Suppressor macrophage (primary cell): ENCODE measurements around the gene ETHE1.

Experiments used
- DNase-seq, 4 experiments: peaks; one replicate each; pipeline ENCODE4 v3.0.0-alpha.2; 2020 to 2022

Gene ETHE1

DNA sequence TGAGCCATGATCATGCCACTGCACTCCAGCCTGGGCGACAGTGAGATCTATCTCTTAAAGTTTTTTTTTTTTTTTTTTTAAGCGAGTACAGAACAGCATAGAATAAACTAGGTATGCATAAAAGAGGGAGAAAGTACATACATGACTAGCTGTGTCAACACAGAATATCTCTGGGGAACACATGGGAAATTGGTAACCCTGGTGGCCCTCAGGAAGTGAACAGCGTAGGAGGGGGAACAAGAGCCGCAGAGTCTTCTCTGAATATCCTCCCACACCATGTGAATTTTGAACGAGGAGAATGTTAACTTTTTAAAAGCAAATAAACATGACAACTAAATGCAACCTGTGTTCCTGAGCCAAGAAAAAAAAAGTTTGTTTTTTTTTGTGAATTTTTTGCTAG, 37.7 kb downstream of the ETHE1 start:
- DNase-seq: peak; percentile 51 to 83 (median 75)

DNA sequence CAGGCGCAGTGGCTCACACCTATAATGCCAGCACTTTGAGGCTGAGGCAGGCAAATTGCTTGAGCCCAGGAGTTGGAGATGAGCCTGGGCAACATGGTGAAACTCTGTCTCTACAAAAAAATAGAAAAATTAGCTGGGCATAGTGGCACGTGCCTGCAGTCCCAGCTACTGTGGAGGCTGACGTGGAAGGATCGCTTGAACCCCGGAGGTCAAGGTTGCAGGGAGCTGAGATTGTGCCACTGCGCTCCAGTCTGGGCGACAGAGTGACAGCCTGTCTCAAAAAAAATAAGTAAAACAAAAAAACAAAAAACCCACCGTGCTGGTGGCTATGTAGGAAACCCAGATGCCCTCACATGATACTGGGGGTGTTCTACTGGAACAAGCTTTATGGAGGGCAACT, 38.8 kb downstream of the ETHE1 start:
- DNase-seq: no peak

DNA sequence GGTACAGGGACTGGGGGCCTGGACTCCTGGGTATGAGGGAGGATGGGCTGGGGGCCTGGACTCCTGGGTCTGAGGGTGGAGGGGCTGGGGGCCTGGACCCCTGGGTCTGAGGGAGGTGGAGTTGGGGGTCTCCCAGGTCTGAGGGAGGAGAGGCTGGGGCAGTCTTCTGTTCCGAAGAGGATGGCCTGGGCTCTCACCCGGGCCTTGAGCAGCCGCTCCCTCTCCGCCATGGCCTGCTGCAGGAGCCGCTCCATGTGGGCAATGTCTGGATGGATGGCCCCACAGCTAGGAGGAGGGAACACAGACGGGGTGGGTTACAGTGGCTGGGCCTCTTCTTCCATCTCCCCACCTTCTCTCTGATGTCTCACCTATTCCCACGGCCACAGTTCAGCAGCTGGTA, 40.6 kb downstream of the ETHE1 start:
- no peak for DNase-seq

DNA sequence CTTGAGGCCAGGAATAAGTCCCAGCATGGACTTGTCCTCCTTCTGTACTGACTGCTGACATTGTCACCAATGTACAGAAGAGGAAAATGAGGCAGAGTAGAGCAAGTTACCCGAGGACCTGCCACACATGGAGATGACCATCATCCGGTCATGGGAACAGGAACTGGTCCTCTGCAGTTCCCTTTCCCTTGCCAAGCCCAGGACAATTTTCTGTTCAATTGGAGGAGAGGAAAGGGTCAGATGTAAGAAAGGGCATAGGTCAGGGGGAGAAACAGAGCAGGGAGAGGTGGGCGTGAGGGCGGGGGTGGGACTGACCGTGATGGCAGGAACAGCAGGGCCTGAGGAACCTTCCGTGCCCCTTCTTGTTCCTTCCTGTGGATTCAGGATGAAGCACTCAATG, 41.0 kb downstream of the ETHE1 start:
- peak; percentile 30 to 69 (median 62) for DNase-seq

- DNase-seq: no peak
Measured at GRCh38 chr19:43483281-43483680, 43.7 kb downstream of the ETHE1 start.

- no peak for DNase-seq
Measured at GRCh38 chr19:43482193-43482592, 44.8 kb downstream of the ETHE1 start.

GRCh38 chr19:43481701-43482100, 45.3 kb downstream of the ETHE1 start:
- no peak for DNase-seq

- DNase-seq: no peak
Measured at GRCh38 chr19:43480574-43480973, 46.4 kb downstream of the ETHE1 start.

- no peak for DNase-seq
Measured at GRCh38 chr19:43479961-43480561, 46.9 kb downstream of the ETHE1 start.

- DNase-seq: no peak
Measured at GRCh38 chr19:43479226-43479625, 47.8 kb downstream of the ETHE1 start.

DNA sequence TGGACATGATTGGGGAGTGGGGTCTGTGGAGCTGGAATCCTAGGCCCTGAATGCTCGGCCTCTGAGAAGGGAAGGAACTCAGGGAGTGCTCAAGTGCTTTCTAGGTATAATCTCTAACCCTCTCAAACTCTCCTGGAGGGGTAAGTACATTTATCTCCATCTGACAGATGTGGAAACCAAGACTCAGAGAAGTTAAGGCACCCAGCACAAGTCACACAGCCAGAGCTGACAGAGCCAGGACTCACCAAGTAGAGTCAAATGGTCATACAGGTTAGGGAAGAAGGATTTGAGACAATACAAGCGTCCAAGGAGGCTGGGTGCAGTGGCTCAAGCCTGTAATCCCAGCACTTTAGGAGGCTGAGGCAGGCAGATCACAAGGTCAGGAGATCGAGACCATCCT, 48.7 kb downstream of the ETHE1 start:
- no peak for DNase-seq

DNA sequence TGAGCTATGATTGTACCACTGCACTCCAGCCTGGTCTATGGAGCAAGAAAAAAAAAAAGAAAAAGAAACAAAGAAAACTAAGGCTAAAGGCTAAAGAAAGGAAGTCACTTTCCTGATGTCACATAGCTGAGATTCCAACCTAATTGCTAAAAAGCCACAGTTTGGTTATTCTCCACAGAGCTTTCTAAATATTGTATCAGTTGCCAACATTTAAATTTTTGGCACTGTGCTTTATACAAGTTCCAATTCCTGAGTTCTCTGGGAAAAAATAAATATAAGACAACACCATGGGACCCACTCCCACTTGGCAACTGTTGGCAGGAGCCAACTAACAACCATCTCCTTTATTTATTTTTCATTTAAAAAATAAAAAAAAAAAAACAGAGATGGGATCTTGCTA, 50.4 kb downstream of the ETHE1 start:
- DNase-seq: no peak

DNA sequence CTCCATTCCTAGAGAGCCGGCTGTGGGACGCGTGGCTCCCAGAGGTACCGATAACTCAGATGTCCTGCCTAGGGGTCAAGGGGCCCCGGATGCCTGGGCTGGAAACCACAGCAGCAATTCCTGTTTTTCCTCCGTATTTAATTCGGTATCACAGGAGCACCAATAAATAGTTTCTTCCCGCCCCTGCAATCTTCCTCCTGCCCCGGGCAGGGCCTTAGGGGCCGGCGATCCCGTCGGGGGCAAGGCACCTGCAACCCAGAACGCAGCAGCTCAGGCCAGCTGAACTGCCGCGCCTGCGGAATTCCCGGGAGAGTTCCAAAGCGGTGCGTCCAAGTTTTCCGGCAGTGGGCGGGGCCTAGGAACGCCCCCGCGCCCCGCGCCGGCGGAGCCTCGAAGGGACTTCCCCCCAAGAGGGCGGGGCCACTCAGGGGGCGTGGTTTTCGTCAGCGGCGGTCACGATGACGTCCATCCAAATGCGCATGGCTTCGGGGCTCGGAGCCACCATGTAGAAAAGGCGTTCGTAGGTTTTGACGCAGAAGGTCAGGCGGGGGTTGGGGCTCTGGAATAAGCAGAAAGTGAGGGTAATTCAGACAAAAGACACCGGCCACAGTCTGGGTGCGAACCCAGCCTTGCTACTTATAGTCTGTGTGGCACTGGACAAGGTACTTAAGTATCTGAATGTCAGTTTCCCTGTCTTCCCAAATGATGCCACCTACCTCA, 51.9 kb downstream of the ETHE1 start:
- peak; percentile 96 to 98 (median 97) for DNase-seq

DNA sequence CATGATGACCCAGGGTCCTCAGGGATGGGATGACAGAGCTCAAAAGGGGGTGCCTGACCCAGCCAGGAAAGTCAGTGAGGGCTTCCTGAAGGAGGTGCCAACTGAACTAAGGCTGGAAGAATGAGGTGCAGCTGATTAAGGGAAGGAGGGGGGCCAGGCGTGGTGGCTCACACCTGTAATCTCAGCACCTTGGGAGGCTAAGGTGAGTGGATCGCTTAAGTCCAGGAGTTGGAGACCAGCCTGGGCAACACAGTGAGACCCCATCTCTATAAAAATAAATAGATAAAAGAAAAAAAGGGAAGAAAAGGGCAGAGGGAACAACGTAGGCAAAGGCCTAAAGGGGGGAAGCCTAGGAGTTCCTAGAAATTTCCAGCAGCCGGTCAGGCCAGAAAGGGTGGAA, 52.5 kb downstream of the ETHE1 start:
- no peak for DNase-seq

DNA sequence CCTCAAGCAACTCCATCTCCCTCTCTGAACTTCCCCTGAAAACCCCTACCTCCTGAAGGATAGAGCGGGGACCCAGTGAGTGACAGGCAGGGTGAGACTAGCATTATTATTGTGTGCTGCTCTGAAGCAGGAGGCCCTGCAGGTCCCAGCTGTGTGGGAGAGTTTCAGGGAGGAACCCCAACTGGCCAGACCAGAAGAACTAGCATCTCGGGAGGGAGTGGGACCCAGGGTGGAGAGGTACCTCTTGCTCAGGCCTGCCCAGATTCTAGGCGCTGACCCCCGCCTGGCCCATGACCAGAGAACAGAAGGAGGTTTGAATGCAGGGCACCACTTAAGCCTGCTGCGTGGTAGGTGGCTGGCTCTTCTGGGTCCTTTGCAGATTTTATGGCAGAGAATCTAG, 55.9 kb downstream of the ETHE1 start:
- DNase-seq: no peak

DNA sequence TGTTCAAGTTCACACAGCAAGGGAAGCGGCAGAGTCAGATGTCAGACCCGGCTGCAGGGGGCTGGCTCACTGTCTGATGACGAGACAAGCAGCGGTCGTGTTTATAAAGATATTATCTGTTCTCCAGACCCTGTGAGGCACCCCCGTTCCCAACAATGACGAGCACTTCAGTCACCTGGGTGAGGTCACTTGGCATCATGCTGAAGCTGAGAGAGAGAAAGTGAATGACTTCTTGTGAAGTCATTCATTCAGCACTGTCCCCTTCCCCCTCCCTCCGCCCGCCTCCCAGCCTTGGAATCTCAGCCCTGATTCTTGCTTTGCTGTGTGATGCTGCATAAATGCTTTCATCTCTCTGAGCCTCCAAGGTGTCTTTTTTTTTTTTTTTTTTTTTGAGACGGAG, 56.7 kb downstream of the ETHE1 start:
- DNase-seq: no peak

DNA sequence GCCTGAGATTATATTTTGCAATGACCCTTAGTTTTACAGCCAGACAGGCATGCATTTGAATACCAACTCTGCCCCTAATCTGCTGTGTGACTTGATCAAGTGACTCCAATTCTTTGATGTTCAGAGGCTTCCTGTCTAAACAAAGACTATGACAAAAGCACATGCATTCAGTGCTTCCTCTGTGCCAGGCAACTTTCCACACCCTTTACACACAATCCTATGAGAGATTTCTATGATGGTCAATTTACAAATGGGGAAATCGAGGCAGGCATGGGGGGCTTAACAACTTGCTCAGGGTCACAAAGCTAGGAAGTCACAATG, 57.9 kb downstream of the ETHE1 start:
- peak; percentile 8 to 44 (median 29) for DNase-seq

DNA sequence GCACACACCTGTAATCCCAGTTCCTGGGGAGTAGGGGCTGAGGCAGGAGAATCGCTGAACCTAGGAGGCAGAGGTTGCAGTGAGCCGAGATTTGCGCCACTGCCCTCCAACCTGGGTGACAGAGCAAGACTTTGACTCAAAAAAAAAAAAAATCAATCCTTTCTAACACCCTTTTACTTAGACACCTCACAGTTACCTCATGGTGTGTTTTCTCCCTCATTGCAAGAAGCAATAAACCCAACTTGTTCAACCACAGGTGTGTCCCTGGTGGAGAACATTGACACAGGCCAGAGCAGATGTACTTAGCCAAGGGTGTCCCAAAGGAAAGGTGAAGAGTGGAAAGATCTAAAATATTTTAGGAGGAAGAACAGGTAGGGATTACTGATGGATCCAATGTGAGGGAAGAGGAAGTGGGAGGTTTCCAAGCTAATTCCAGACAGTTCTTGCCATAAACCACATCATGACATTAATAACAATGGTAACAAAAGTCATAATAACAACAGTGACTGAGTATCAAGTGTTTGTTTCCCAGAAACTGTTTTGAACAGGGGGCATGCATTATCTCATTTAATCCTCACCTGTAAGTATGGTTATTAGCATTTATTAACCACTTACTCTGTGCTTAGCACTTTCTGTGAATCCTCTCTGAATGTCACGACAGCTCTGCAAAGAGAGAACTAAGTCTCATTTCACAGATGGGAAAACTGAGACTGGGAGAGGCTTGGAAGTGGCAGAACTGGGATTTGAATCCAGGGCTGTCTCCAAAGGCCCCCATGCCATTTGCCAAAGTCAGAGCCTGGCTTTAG, 58.4 kb downstream of the ETHE1 start:
- no peak for DNase-seq

GRCh38 chr19:43467730-43468129, 59.3 kb downstream of the ETHE1 start:
- DNase-seq: peak in 2 of 4 experiments; percentile 19 to 31

- DNase-seq: no peak
Measured at GRCh38 chr19:43467276-43467675, 59.7 kb downstream of the ETHE1 start.

DNA sequence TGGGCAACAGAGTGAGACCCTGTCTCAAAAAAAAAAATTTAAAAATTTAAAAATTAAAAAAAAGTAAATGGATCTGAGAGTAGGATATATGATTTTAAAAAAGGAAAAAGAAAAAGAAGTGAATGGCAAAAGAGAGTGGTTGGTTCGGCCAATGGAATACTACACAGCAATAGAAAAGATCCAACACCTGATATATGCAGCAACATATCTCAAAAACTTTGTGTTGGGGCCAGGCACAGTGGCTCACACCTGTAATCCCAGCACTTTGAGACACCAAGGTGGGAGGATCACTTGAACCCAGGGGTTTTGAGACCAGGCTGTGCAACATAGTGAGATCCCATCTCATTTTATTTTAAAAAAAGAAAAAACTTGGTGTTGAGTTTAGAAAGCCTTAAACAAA, 60.2 kb downstream of the ETHE1 start:
- DNase-seq: no peak

GRCh38 chr19:43465468-43466120, 61.4 kb downstream of the ETHE1 start, which contains the start of gene LYPD3:
Gene LYPD3, minus strand, starts transcription at chr19:43465608. Its CDS starts 37 bp downstream, at chr19:43465571.
- peak in 2 of 4 experiments; percentile 33 to 46 for DNase-seq

- DNase-seq: no peak
Measured at GRCh38 chr19:43464134-43464775, 62.7 kb downstream of the ETHE1 start.
